MV-4-11 (cell line): Measurements from ENCODE around the gene SURF2.
"Not testable (repeated sequence)": the region's sequence is repeated elsewhere in the genome, so short reads cannot be mapped to it uniquely, and the experiment has no call there.

Experiments
- DNase-seq: peaks from one replicate; lab custom pipeline; 2025; lab: John Stamatoyannopoulos, UW

Gene SURF2

GRCh38 chr9:133377280-133377679 is 20.9 kb downstream of the SURF2 start:
- DNase-seq: not testable (repeated sequence)

- DNase-seq: no peak
Observed at GRCh38 chr9:133377721-133378216, 21.4 kb downstream of the SURF2 start.

GRCh38 chr9:133378408-133378962 is 22.1 kb downstream of the SURF2 start:
- DNase-seq: no peak

GRCh38 chr9:133379153-133380086 is 23.1 kb downstream of the SURF2 start:
- DNase-seq: no peak

GRCh38 chr9:133380734-133381133 is 24.4 kb downstream of the SURF2 start:
- no peak for DNase-seq

- no peak for DNase-seq
Observed at GRCh38 chr9:133382507-133383141, 26.3 kb downstream of the SURF2 start.

GRCh38 chr9:133383438-133383837 is 27.1 kb downstream of the SURF2 start:
- DNase-seq: no peak

GRCh38 chr9:133384736-133385321 is 28.5 kb downstream of the SURF2 start:
- DNase-seq: no peak

GRCh38 chr9:133385452-133385851 is 29.1 kb downstream of the SURF2 start:
- DNase-seq: no peak

GRCh38 chr9:133386338-133386737 is 30.0 kb downstream of the SURF2 start:
- no peak for DNase-seq

- DNase-seq: no peak
Observed at GRCh38 chr9:133387680-133388079, 31.3 kb downstream of the SURF2 start.

GRCh38 chr9:133389025-133389557 is 32.7 kb downstream of the SURF2 start:
- DNase-seq: no peak

- no peak for DNase-seq
Observed at GRCh38 chr9:133389562-133389961, 33.2 kb downstream of the SURF2 start.

GRCh38 chr9:133390713-133391112 is 34.4 kb downstream of the SURF2 start:
- DNase-seq: no peak

- not testable (repeated sequence) for DNase-seq
Observed at GRCh38 chr9:133391449-133391848, 35.1 kb downstream of the SURF2 start.

- DNase-seq: not testable (repeated sequence)
Observed at GRCh38 chr9:133392308-133392707, 36.0 kb downstream of the SURF2 start.

- DNase-seq: no peak
Observed at GRCh38 chr9:133393399-133393798, 37.0 kb downstream of the SURF2 start.

GRCh38 chr9:133394687-133395271 is 38.4 kb downstream of the SURF2 start:
- DNase-seq: no peak

GRCh38 chr9:133396952-133397351 is 40.6 kb downstream of the SURF2 start:
- no peak for DNase-seq

- DNase-seq: no peak
Observed at GRCh38 chr9:133397370-133397769, 41.0 kb downstream of the SURF2 start.

GRCh38 chr9:133397895-133398294 is 41.5 kb downstream of the SURF2 start:
- DNase-seq: no peak

GRCh38 chr9:133400292-133400691 is 43.9 kb downstream of the SURF2 start:
- no peak for DNase-seq
